ENCODE measurements around the gene BTBD16.

DNA sequence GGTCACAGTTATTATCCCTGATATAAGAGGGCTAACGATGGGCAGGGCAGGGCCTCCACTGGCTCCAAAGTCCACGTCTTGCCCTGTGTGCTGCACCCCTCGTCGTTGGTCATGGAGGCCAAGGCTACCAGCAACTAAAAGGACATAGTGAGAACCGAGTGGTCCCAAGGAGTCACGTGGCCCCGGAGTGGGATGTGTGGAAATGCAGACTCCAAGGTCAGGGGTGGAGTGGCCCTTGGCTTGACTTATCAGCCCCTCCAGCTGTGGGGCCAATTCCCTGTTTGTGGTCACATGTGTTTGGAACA lies 30.7 kb downstream of the BTBD16 start:
- TF ChIP-seq, protein P1, sequence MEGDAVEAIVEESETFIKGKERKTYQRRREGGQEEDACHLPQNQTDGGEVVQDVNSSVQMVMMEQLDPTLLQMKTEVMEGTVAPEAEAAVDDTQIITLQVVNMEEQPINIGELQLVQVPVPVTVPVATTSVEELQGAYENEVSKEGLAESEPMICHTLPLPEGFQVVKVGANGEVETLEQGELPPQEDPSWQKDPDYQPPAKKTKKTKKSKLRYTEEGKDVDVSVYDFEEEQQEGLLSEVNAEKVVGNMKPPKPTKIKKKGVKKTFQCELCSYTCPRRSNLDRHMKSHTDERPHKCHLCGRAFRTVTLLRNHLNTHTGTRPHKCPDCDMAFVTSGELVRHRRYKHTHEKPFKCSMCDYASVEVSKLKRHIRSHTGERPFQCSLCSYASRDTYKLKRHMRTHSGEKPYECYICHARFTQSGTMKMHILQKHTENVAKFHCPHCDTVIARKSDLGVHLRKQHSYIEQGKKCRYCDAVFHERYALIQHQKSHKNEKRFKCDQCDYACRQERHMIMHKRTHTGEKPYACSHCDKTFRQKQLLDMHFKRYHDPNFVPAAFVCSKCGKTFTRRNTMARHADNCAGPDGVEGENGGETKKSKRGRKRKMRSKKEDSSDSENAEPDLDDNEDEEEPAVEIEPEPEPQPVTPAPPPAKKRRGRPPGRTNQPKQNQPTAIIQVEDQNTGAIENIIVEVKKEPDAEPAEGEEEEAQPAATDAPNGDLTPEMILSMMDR (IDR thresholded peaks at IDR 0.05), result no peak
- TF ChIP-seq POLR2A (IDR thresholded peaks at IDR 0.05), result no peak
